SK-N-MC (cell line): ENCODE results near the gene KCND2.

Experiments
- EZH2 ChIP-seq: fragments of 200-600 bp; sonication (generic); IDR thresholded peaks from one replicate; pipeline ENCODE4 v1.6.1; 2017; ENCODE audit warnings: antibody characterized with exemption
- FOXP2 ChIP-seq: optimal IDR thresholded peaks from 2 replicates; pipeline ENCODE3; 2011; ENCODE audit warnings: mild to moderate bottlenecking, moderate library complexity; ENCODE audit not compliant: insufficient read depth; ENCODE audit errors: extremely low read length, control extremely low read depth
- POLR2AphosphoS5 ChIP-seq: IDR thresholded peaks from 2 replicates; pipeline ENCODE4 v1.6.1; 2012; ENCODE audit warnings: mild to moderate bottlenecking, low read depth, low read length, borderline replicate concordance

- TF ChIP-seq EZH2 (no peak), POLR2AphosphoS5 (no peak), FOXP2 (no peak)
Measured at GRCh38 chr7:120703585-120704240, 430.7 kb downstream of the KCND2 start.
